ENCODE data around the gene AMDHD1.

DNA sequence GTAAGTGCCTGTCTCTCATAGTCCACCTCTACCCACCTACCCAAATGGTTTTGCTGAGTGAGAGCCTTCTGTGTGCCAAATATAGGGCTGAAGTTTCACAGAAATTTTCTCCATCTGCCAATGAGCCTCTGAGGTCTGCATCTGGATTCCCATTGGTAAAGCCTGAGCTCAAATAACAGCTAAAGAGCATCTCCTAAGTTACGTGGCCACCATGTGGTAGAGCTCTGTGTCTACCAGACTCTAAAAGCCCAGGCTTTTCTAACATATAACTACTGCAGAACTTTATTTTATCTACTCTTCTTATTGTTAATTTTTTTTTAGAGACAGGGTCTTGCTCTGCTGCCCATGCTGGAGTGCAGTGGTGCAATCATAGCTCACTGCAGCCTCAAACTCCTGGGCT lies 16.0 kb downstream of the AMDHD1 start:
- TF ChIP-seq POLR2A (IDR thresholded peaks at IDR 0.05; ENCODE audit: low read length): no peak
- no peak for TF ChIP-seq GATA1 (IDR thresholded peaks at IDR 0.05; ENCODE audit: low read depth, low read length)

Measured in erythroblast (primary cell).